Non-pigmented ciliary epithelial cell (primary cell): ENCODE measurements around the gene IFI44L.

ENCODE experiments used
- DNase-seq: peaks from one replicate; pipeline ENCODE4 v3.0.0-alpha.2; 2010; ENCODE audit warnings: low read depth

Gene IFI44L

GRCh38 chr1:78619803-78620579, at the start of gene IFI44L:
TSS of gene IFI44L (plus strand) at chr1:78620448. CDS start at chr1:78627916, 7,468 bp downstream.
- DNase-seq = no peak

- no peak for DNase-seq
These were observed 49.7 kb upstream of the IFI44L start for GRCh38 chr1:78570539-78570938.

GRCh38 chr1:78577257-78578100, 42.8 kb upstream of the IFI44L start:
- DNase-seq = no peak

- DNase-seq = peak; percentile 50
These were observed 33.7 kb upstream of the IFI44L start for GRCh38 chr1:78586572-78586971.

- DNase-seq = no peak
These were observed 33.0 kb upstream of the IFI44L start for GRCh38 chr1:78587211-78587610.

- no peak for DNase-seq
These were observed 28.3 kb upstream of the IFI44L start for GRCh38 chr1:78591971-78592370.

- DNase-seq = no peak
These were observed 21.0 kb upstream of the IFI44L start for GRCh38 chr1:78599294-78599693.

GRCh38 chr1:78601068-78601467, 19.2 kb upstream of the IFI44L start:
- DNase-seq = no peak

GRCh38 chr1:78603206-78603605, 17.0 kb upstream of the IFI44L start:
- no peak for DNase-seq

- no peak for DNase-seq
These were observed 15.6 kb upstream of the IFI44L start for GRCh38 chr1:78604643-78605042.

GRCh38 chr1:78606274-78606673, 14.0 kb upstream of the IFI44L start:
- no peak for DNase-seq

GRCh38 chr1:78607334-78607927, 12.8 kb upstream of the IFI44L start:
- DNase-seq = no peak

- DNase-seq = no peak
These were observed 12.3 kb upstream of the IFI44L start for GRCh38 chr1:78607944-78608343.

GRCh38 chr1:78617615-78618026, 2.6 kb upstream of the IFI44L start:
- peak; percentile 60 for DNase-seq

GRCh38 chr1:78619032-78619431, 1.2 kb upstream of the IFI44L start:
- DNase-seq = no peak

- DNase-seq = no peak
These were observed 824 bp upstream of the IFI44L start for GRCh38 chr1:78619446-78619802.

GRCh38 chr1:78620666-78621065, 418 bp downstream of the IFI44L start:
- DNase-seq = no peak

GRCh38 chr1:78622548-78622947, 2.3 kb downstream of the IFI44L start:
- no peak for DNase-seq

- no peak for DNase-seq
These were observed 3.8 kb downstream of the IFI44L start for GRCh38 chr1:78624035-78624434.

- no peak for DNase-seq
These were observed 7.1 kb downstream of the IFI44L start for GRCh38 chr1:78627321-78627720.

GRCh38 chr1:78630600-78630999, 10.4 kb downstream of the IFI44L start:
- no peak for DNase-seq

- no peak for DNase-seq
These were observed 13.0 kb downstream of the IFI44L start for GRCh38 chr1:78633209-78633608.

GRCh38 chr1:78640462-78640861, 20.2 kb downstream of the IFI44L start:
- DNase-seq = no peak
